Measurements from ENCODE around the gene WDR20. TPM values are rescaled to one million over a fixed set of nuclear protein-coding genes. Genes with fewer than 3 reads are reported as not detected.

Gene WDR20
- total and polyA plus RNA-seq, 2 donors (not counting 3 experiments of a cell fraction or from before 2014, with no cell fraction given) = 12.2 to 22.4 TPM

DNA sequence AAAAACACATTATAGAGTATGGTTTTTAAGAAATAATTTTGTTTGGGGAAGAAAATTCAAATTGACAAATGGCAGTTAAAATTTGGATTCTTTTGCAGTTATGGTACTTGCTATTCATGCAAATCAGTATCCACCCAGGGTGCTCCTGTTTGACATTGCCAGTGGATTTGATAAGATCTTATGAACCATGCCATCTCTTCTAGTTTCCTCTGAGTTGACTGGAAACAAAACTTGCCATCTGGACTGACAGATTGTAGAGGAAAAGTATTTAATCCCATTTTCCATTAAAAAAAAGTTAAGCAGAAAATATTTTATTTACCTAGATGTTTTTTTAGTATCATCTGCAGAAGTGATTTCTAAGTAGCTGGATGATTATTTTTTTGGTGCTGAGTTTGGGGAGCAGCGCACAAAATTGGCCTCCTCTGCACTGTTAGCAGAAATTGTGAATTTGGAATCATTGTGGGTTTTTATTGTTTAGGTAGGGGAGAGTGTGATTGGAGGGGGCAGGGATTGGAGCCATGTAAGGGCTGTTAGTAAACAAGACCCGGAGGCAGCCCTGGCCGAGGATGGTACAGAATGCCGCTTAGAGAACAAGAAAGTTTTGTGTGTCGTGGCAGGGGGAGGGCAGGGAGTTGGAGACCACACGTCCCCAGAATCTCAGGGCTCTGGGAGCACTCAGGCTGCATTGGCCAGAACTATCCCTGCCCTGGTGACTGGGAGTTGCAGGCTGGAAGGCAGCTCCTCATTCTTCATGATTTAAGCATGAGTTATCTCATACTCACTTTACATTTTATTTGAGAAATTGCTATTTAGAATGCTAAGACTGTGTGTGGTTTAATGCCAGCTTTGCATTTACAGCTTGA lies 56.6 kb downstream of the WDR20 start:
- Histone ChIP-seq H3K4me2 (ENCODE audit: insufficient read depth, low read length) (no peak overlapping the region), H3K4me1 (ENCODE audit: control insufficient read depth, extremely low read depth, insufficient read depth, low read length) (no peaks in the 10 kb centered on the region), H3K79me2 (ENCODE audit: control insufficient read depth, insufficient read depth, low read length) (peaks cover 10% of the 10 kb centered on the region), H2AFZ (ENCODE audit: low read depth, low read length) (no peak overlapping the region), H3K36me3 (ENCODE audit: control insufficient read depth in 2 of 2, extremely low read depth in 1 of 2, insufficient read depth in 2 of 2, low read length in 2 of 2) (peaks cover 7 to 8% of the 10 kb centered on the region in 2 experiments), H3K27me3 (ENCODE audit: control insufficient read depth in 2 of 2, insufficient read depth in 2 of 2, low read length in 2 of 2) (no peaks in the 10 kb centered on the region), H3K9ac (replicated peaks; ENCODE audit: extremely low read depth, insufficient read depth, low read length) (no peak overlapping the region), H3K9me3 (replicated peaks; ENCODE audit: control insufficient read depth, insufficient read depth, low read length) (no peaks in the 10 kb centered on the region), H3K27ac (ENCODE audit: insufficient read depth, low read depth, low read length) (no peak overlapping the region), H4K20me1 (replicated peaks; ENCODE audit: control insufficient read depth, extremely low read depth, insufficient read depth, low read length) (no peaks in the 10 kb centered on the region), H3K4me3 (replicated peaks in 1 of 3; ENCODE audit: insufficient read depth in 1 of 3, low read depth in 1 of 3, low read length in 3 of 3) (no peak overlapping the region), H3K9me1 (replicated peaks; ENCODE audit: control insufficient read depth, extremely low read depth, insufficient read depth, low read length) (no peaks in the 10 kb centered on the region)
- dilution Hi-C loops (cut with MboI; ENCODE audit: extremely low pct_ligation_motif_present, low sequenced_read_pairs) (no loop called here), intact Hi-C loops (cut with micrococcal nuclease) (no loop called here)
- DNase-seq (ENCODE audit: low read depth, low spot score) (no peak), FAIRE-seq (no peak)
- CTCF ChIA-PET = interaction anchor here (1.1 kb wide), 1 partner anchor 16 kb away, joined by 3 read pairs; no protein-coding TSS in a partner anchor
- no peak for TF ChIP-seq POLR2A (IDR thresholded peaks at IDR 0.05; ENCODE audit: low read depth, low read length)
- TF ChIP-seq GATA2 (IDR thresholded peaks at IDR 0.05; ENCODE audit: insufficient read depth, insufficient read length, low read depth, low read length) = no peak
- TF ChIP-seq, protein P1, sequence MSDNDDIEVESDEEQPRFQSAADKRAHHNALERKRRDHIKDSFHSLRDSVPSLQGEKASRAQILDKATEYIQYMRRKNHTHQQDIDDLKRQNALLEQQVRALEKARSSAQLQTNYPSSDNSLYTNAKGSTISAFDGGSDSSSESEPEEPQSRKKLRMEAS (IDR thresholded peaks at IDR 0.05; ENCODE audit: insufficient read depth, insufficient read length) = no peak
- TF ChIP-seq EZH2 (IDR thresholded peaks at IDR 0.05; ENCODE audit: borderline replicate concordance, low read depth, low read length, severe bottlenecking) = no peak
- no peak for TF ChIP-seq FOS (IDR thresholded peaks at IDR 0.05; ENCODE audit: borderline replicate concordance, insufficient read depth, low read length)
- TF ChIP-seq JUN (IDR thresholded peaks at IDR 0.05; ENCODE audit: borderline replicate concordance, insufficient read depth, insufficient read length, low read depth) = no peak
- TF ChIP-seq MYC (IDR thresholded peaks at IDR 0.05; ENCODE audit: low read depth, low read length) = no peak
- TF ChIP-seq, protein P2, sequence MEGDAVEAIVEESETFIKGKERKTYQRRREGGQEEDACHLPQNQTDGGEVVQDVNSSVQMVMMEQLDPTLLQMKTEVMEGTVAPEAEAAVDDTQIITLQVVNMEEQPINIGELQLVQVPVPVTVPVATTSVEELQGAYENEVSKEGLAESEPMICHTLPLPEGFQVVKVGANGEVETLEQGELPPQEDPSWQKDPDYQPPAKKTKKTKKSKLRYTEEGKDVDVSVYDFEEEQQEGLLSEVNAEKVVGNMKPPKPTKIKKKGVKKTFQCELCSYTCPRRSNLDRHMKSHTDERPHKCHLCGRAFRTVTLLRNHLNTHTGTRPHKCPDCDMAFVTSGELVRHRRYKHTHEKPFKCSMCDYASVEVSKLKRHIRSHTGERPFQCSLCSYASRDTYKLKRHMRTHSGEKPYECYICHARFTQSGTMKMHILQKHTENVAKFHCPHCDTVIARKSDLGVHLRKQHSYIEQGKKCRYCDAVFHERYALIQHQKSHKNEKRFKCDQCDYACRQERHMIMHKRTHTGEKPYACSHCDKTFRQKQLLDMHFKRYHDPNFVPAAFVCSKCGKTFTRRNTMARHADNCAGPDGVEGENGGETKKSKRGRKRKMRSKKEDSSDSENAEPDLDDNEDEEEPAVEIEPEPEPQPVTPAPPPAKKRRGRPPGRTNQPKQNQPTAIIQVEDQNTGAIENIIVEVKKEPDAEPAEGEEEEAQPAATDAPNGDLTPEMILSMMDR (IDR thresholded peaks at IDR 0.05; ENCODE audit: extremely low read depth in 1 of 2, insufficient read depth in 1 of 2, low read depth in 1 of 2, low read length in 2 of 2) = no peak
- TF ChIP-seq POLR2AphosphoS5 (IDR thresholded peaks at IDR 0.05; ENCODE audit: insufficient read depth, low read depth, low read length) = no peak
- POLR2A ChIA-PET = no interaction called here
- no TSS peak for BruUV-seq (replicated peaks)
